ENCODE data around the gene ZNF503. TPM values are rescaled to one million over a fixed set of nuclear protein-coding genes. Genes with fewer than 3 reads are reported as not detected.

The ZNF503 gene
- total and polyA plus RNA-seq, 10 of the 15 experiments (the other 5 are each of a cell fraction or from before 2014, with no cell fraction given) = 0.05 to 1.1 (median 0.11) TPM; not detected in 1

- H3K79me2 ChIP-seq (ENCODE audit: control insufficient read depth, insufficient read depth, low read length) = no peaks in the 10 kb centered on the region
- DNase-seq (ENCODE audit: low read depth, low spot score) (no peak), FAIRE-seq (no peak), ATAC-seq (no peak)
- H3K27me3 ChIP-seq (replicated peaks in 1 of 2; ENCODE audit: control insufficient read depth in 2 of 2, insufficient read depth in 2 of 2, low read length in 1 of 2) = no peaks in the 10 kb centered on the region; a peak in 1 of 4 replicates
- H2AFZ ChIP-seq (ENCODE audit: control insufficient read depth, low read depth, low read length) = no peak overlapping the region
- no peak overlapping the region for H3K27ac ChIP-seq (ENCODE audit: control insufficient read depth, insufficient read depth)
- in situ Hi-C loops (cut with MboI) = no loop called here
- H3K9me3 ChIP-seq (replicated peaks; ENCODE audit: control insufficient read depth, insufficient read depth, low read length) = no peaks in the 10 kb centered on the region
- SMC1A ChIA-PET (ENCODE audit: uncharacterized antibody, unreplicated experiment) = interaction anchor here (1.1 kb wide), 1 partner anchor 11 kb away, joined by 3 read pairs; no protein-coding TSS in a partner anchor
- no peaks in the 10 kb centered on the region for H4K20me1 ChIP-seq (ENCODE audit: control insufficient read depth, insufficient read depth)
- H3K4me3 ChIP-seq = no peak overlapping the region
- RAD21 ChIA-PET (ENCODE audit: unreplicated experiment) = no interaction called here
- WGBS (ENCODE audit: insufficient coverage, insufficient replicate concordance, low lambda C conversion rate, missing lambda C conversion rate) = 15% methylated on average over 8 of the region's 8 CpGs
- H3K9ac ChIP-seq (ENCODE audit: control insufficient read depth, insufficient read depth, low read length) = no peak overlapping the region
- no peaks in the 10 kb centered on the region for H3K36me3 ChIP-seq (ENCODE audit: control insufficient read depth in 2 of 2, insufficient read depth in 2 of 2, low read length in 1 of 2)
- POLR2A ChIA-PET = no interaction called here
- H3K4me2 ChIP-seq (ENCODE audit: control insufficient read depth, insufficient read depth) = no peak overlapping the region
- no peak for TF ChIP-seq HDAC6 (IDR thresholded peaks at IDR 0.05; ENCODE audit: unreplicated experiment)
- TF ChIP-seq, protein P1, sequence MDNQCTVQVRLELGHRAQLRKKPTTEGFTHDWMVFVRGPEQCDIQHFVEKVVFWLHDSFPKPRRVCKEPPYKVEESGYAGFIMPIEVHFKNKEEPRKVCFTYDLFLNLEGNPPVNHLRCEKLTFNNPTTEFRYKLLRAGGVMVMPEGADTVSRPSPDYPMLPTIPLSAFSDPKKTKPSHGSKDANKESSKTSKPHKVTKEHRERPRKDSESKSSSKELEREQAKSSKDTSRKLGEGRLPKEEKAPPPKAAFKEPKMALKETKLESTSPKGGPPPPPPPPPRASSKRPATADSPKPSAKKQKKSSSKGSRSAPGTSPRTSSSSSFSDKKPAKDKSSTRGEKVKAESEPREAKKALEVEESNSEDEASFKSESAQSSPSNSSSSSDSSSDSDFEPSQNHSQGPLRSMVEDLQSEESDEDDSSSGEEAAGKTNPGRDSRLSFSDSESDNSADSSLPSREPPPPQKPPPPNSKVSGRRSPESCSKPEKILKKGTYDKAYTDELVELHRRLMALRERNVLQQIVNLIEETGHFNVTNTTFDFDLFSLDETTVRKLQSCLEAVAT (IDR thresholded peaks at IDR 0.05) = no peak
- no peak for TF ChIP-seq MAX (IDR thresholded peaks at IDR 0.05; ENCODE audit: low read depth, low read length)
- TF ChIP-seq, protein P2, sequence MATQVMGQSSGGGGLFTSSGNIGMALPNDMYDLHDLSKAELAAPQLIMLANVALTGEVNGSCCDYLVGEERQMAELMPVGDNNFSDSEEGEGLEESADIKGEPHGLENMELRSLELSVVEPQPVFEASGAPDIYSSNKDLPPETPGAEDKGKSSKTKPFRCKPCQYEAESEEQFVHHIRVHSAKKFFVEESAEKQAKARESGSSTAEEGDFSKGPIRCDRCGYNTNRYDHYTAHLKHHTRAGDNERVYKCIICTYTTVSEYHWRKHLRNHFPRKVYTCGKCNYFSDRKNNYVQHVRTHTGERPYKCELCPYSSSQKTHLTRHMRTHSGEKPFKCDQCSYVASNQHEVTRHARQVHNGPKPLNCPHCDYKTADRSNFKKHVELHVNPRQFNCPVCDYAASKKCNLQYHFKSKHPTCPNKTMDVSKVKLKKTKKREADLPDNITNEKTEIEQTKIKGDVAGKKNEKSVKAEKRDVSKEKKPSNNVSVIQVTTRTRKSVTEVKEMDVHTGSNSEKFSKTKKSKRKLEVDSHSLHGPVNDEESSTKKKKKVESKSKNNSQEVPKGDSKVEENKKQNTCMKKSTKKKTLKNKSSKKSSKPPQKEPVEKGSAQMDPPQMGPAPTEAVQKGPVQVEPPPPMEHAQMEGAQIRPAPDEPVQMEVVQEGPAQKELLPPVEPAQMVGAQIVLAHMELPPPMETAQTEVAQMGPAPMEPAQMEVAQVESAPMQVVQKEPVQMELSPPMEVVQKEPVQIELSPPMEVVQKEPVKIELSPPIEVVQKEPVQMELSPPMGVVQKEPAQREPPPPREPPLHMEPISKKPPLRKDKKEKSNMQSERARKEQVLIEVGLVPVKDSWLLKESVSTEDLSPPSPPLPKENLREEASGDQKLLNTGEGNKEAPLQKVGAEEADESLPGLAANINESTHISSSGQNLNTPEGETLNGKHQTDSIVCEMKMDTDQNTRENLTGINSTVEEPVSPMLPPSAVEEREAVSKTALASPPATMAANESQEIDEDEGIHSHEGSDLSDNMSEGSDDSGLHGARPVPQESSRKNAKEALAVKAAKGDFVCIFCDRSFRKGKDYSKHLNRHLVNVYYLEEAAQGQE (IDR thresholded peaks at IDR 0.05; ENCODE audit: low read depth, low read length) = no peak
- no peak for TF ChIP-seq SMAD5 (IDR thresholded peaks at IDR 0.05; ENCODE audit: low read depth)
- no peaks in the 10 kb centered on the region for H3K4me1 ChIP-seq (ENCODE audit: control insufficient read depth, insufficient read depth, low read length)
- intact Hi-C loops (cut with micrococcal nuclease; ENCODE audit: unreplicated experiment) = no loop called here
- CTCF ChIA-PET = no interaction called here
- no TSS peak for BruUV-seq (replicated peaks)
Observed at GRCh38 chr10:75367021-75367487, 34.5 kb downstream of the ZNF503 start.

Measured in GM12878 (cell line).